NCI-H187 treated with DMSO at 0.1 percent for 48 hours (cell line): ENCODE measurements around the gene MOK.

Experiments used
- DNase-seq: peaks from one replicate; lab custom pipeline; 2025; lab: John Stamatoyannopoulos, UW

The MOK gene

GRCh38 chr14:102223682-102224081 lies 81.3 kb downstream of the MOK start:
- DNase-seq: no peak

GRCh38 chr14:102222751-102223150 lies 82.2 kb downstream of the MOK start:
- no peak for DNase-seq

- DNase-seq: no peak
Measured at GRCh38 chr14:102222009-102222575, 82.9 kb downstream of the MOK start.

- DNase-seq: no peak
Measured at GRCh38 chr14:102221026-102221425, 83.9 kb downstream of the MOK start.

GRCh38 chr14:102220031-102220430 lies 84.9 kb downstream of the MOK start:
- no peak for DNase-seq

GRCh38 chr14:102219316-102219715 lies 85.6 kb downstream of the MOK start:
- no peak for DNase-seq

- no peak for DNase-seq
Measured at GRCh38 chr14:102218688-102219087, 86.3 kb downstream of the MOK start.

- no peak for DNase-seq
Measured at GRCh38 chr14:102217987-102218421, 87.0 kb downstream of the MOK start.

- DNase-seq: no peak
Measured at GRCh38 chr14:102217399-102217798, 87.6 kb downstream of the MOK start.

- DNase-seq: peak; percentile 28
Measured at GRCh38 chr14:102215576-102216250, 89.3 kb downstream of the MOK start.

GRCh38 chr14:102215071-102215470 lies 89.9 kb downstream of the MOK start:
- DNase-seq: no peak

- no peak for DNase-seq
Measured at GRCh38 chr14:102213984-102214658, 90.8 kb downstream of the MOK start.

- no peak for DNase-seq
Measured at GRCh38 chr14:102213470-102213869, 91.5 kb downstream of the MOK start.

GRCh38 chr14:102212845-102213244 lies 92.1 kb downstream of the MOK start:
- DNase-seq: no peak

- DNase-seq: no peak
Measured at GRCh38 chr14:102212356-102212755, 92.6 kb downstream of the MOK start.

- DNase-seq: no peak
Measured at GRCh38 chr14:102211240-102211639, 93.7 kb downstream of the MOK start.

- no peak for DNase-seq
Measured at GRCh38 chr14:102210421-102211042, 94.4 kb downstream of the MOK start.

- no peak for DNase-seq
Measured at GRCh38 chr14:102209224-102209966, 95.6 kb downstream of the MOK start.

- DNase-seq: no peak
Measured at GRCh38 chr14:102208741-102209140, 96.2 kb downstream of the MOK start.

- DNase-seq: no peak
Measured at GRCh38 chr14:102207831-102208365, 97.1 kb downstream of the MOK start.

- DNase-seq: no peak
Measured at GRCh38 chr14:102206918-102207317, 98.0 kb downstream of the MOK start.

GRCh38 chr14:102205560-102205959 lies 99.4 kb downstream of the MOK start:
- no peak for DNase-seq
